ENCODE measurements around the gene NSG2.

GRCh38 chr5:174065528-174066197 lies 20.2 kb downstream of the NSG2 start:
- TF ChIP-seq, protein P1, sequence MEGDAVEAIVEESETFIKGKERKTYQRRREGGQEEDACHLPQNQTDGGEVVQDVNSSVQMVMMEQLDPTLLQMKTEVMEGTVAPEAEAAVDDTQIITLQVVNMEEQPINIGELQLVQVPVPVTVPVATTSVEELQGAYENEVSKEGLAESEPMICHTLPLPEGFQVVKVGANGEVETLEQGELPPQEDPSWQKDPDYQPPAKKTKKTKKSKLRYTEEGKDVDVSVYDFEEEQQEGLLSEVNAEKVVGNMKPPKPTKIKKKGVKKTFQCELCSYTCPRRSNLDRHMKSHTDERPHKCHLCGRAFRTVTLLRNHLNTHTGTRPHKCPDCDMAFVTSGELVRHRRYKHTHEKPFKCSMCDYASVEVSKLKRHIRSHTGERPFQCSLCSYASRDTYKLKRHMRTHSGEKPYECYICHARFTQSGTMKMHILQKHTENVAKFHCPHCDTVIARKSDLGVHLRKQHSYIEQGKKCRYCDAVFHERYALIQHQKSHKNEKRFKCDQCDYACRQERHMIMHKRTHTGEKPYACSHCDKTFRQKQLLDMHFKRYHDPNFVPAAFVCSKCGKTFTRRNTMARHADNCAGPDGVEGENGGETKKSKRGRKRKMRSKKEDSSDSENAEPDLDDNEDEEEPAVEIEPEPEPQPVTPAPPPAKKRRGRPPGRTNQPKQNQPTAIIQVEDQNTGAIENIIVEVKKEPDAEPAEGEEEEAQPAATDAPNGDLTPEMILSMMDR (IDR thresholded peaks at IDR 0.05): no peak
- TF ChIP-seq POLR2A (IDR thresholded peaks at IDR 0.05): no peak
